ENCODE data around the gene TCF12.
"Not testable (repeated sequence)": the region's sequence is repeated elsewhere in the genome, so short reads cannot be mapped to it uniquely, and the experiment has no call there.

The TCF12 gene

GRCh38 chr15:57160823-57161560 lies 242.5 kb downstream of the TCF12 start:
- no peaks in the 10 kb centered on the region for H3K27me3 ChIP-seq (replicated peaks; ENCODE audit: control insufficient read depth, insufficient read depth, low read length, poor library complexity, severe bottlenecking)
- H3K4me3 ChIP-seq (ENCODE audit: insufficient read depth, low read depth, low read length, poor library complexity, severe bottlenecking): no peak overlapping the region
- DNase-seq: no peak
- H3K9me3 ChIP-seq (ENCODE audit: control insufficient read depth, low read length): no peaks in the 10 kb centered on the region
- no peaks in the 10 kb centered on the region for H3K36me3 ChIP-seq (ENCODE audit: control insufficient read depth, insufficient read depth, low read length)
- no peak overlapping the region for H3K27ac ChIP-seq (ENCODE audit: insufficient read depth, low read length, poor library complexity, severe bottlenecking)
- H3K4me1 ChIP-seq (ENCODE audit: control insufficient read depth, insufficient read depth, low read length, poor library complexity, severe bottlenecking): no peaks in the 10 kb centered on the region

DNA sequence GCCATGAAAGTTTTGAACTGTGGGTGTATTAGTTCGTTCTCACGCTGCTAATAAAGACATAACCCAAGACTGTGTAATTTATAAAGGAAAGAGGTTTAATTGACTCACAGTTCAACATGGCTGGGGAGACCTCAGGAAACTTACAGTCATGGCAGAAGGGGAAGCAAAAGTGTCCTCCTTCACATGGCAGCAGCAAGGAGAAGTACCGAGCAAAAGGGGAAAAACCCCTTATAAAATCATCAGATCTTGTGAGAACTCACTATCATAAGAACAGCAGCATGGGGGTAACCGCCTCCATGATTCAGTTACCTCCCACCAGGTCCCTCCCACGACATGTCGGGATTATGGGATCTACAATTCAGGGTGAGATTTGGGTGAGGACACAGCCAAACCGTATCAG lies 245.8 kb downstream of the TCF12 start:
- H3K27ac ChIP-seq (ENCODE audit: insufficient read depth, low read length, poor library complexity, severe bottlenecking); H3K4me1 ChIP-seq (ENCODE audit: control insufficient read depth, insufficient read depth, low read length, poor library complexity, severe bottlenecking); H3K4me3 ChIP-seq (ENCODE audit: insufficient read depth, low read depth, low read length, poor library complexity, severe bottlenecking); H3K9me3 ChIP-seq (ENCODE audit: control insufficient read depth, low read length); H3K27me3 ChIP-seq (replicated peaks; ENCODE audit: control insufficient read depth, insufficient read depth, low read length, poor library complexity, severe bottlenecking); DNase-seq: not testable (repeated sequence)
- peaks cover 11% of the 10 kb centered on the region for H3K36me3 ChIP-seq (ENCODE audit: control insufficient read depth, insufficient read depth, low read length)

- DNase-seq: no peak
- Histone ChIP-seq H3K9me3 (ENCODE audit: control insufficient read depth, low read length) (no peaks in the 10 kb centered on the region), H3K36me3 (ENCODE audit: control insufficient read depth, insufficient read depth, low read length) (peaks cover 11% of the 10 kb centered on the region), H3K4me3 (ENCODE audit: insufficient read depth, low read depth, low read length, poor library complexity, severe bottlenecking) (no peak overlapping the region), H3K27me3 (replicated peaks; ENCODE audit: control insufficient read depth, insufficient read depth, low read length, poor library complexity, severe bottlenecking) (no peaks in the 10 kb centered on the region), H3K4me1 (ENCODE audit: control insufficient read depth, insufficient read depth, low read length, poor library complexity, severe bottlenecking) (no peaks in the 10 kb centered on the region), H3K27ac (ENCODE audit: insufficient read depth, low read length, poor library complexity, severe bottlenecking) (no peak overlapping the region)
Measured at GRCh38 chr15:57165992-57166391, 247.5 kb downstream of the TCF12 start.

DNA sequence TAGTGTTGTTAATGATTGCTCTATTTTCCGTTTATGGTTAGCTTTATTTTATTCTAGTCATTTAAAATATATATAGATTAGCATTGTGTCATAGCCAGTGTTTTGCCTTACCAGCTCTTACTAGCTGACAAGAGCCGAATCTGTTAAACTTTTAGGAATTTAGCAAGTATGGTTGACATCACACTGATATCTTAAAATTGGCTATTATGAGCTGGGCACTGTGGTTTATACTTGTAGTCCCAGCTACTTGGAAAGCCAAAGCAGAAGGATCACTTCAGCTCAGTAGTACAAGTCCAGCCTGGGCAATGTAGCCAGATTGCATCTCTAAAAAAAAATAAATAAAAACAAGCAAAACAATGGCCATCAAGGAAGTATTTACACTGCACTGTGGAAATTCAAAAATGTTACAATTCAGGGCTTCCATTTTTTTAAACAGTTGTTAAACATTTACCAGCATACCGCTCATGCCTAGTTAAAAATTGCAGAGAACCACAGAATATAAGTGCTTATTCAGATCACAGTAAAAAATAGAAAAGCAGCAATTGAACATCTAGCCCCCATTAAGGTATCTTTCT lies 249.5 kb downstream of the TCF12 start:
- Histone ChIP-seq H3K27me3 (replicated peaks; ENCODE audit: control insufficient read depth, insufficient read depth, low read length, poor library complexity, severe bottlenecking) (no peaks in the 10 kb centered on the region), H3K4me3 (ENCODE audit: insufficient read depth, low read depth, low read length, poor library complexity, severe bottlenecking) (no peak overlapping the region), H3K9me3 (ENCODE audit: control insufficient read depth, low read length) (no peaks in the 10 kb centered on the region), H3K27ac (ENCODE audit: insufficient read depth, low read length, poor library complexity, severe bottlenecking) (no peak overlapping the region), H3K4me1 (ENCODE audit: control insufficient read depth, insufficient read depth, low read length, poor library complexity, severe bottlenecking) (no peaks in the 10 kb centered on the region), H3K36me3 (ENCODE audit: control insufficient read depth, insufficient read depth, low read length) (peaks cover 11% of the 10 kb centered on the region)
- no peak for DNase-seq

DNA sequence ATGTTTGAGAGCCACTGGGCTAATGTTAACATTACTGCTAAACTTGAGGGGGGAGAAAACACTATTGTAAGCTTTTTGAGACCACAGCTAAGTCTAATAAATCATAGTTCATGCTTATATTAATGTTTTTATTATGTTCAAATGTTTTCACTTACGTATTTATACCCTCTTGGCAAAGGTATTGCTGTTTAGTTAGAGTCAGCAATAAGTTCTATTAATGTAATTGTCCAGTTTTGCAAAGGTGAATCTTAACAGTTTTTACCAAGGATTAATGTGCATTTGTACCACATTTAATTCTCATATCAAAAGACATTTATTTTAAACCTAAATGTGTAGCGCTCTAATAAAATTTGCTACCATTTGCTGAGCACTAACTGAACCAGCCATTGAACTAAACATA lies 251.2 kb downstream of the TCF12 start:
- H3K9me3 ChIP-seq (ENCODE audit: control insufficient read depth, low read length): no peaks in the 10 kb centered on the region
- no peaks in the 10 kb centered on the region for H3K4me1 ChIP-seq (ENCODE audit: control insufficient read depth, insufficient read depth, low read length, poor library complexity, severe bottlenecking)
- H3K27me3 ChIP-seq (replicated peaks; ENCODE audit: control insufficient read depth, insufficient read depth, low read length, poor library complexity, severe bottlenecking): no peaks in the 10 kb centered on the region
- H3K4me3 ChIP-seq (ENCODE audit: insufficient read depth, low read depth, low read length, poor library complexity, severe bottlenecking): no peak overlapping the region
- DNase-seq: no peak
- H3K36me3 ChIP-seq (ENCODE audit: control insufficient read depth, insufficient read depth, low read length): peaks cover 11% of the 10 kb centered on the region
- H3K27ac ChIP-seq (ENCODE audit: insufficient read depth, low read length, poor library complexity, severe bottlenecking): no peak overlapping the region

GRCh38 chr15:57171426-57171825 lies 253.0 kb downstream of the TCF12 start:
- DNase-seq: no peak
- Histone ChIP-seq H3K9me3 (ENCODE audit: control insufficient read depth, low read length) (no peaks in the 10 kb centered on the region), H3K27ac (ENCODE audit: insufficient read depth, low read length, poor library complexity, severe bottlenecking) (no peak overlapping the region), H3K4me3 (ENCODE audit: insufficient read depth, low read depth, low read length, poor library complexity, severe bottlenecking) (no peak overlapping the region), H3K27me3 (replicated peaks; ENCODE audit: control insufficient read depth, insufficient read depth, low read length, poor library complexity, severe bottlenecking) (no peaks in the 10 kb centered on the region), H3K4me1 (ENCODE audit: control insufficient read depth, insufficient read depth, low read length, poor library complexity, severe bottlenecking) (no peaks in the 10 kb centered on the region), H3K36me3 (ENCODE audit: control insufficient read depth, insufficient read depth, low read length) (peaks cover 11% of the 10 kb centered on the region)

GRCh38 chr15:57172925-57173324 lies 254.5 kb downstream of the TCF12 start:
- no peak for DNase-seq
- H3K36me3 ChIP-seq (ENCODE audit: control insufficient read depth, insufficient read depth, low read length): no peaks in the 10 kb centered on the region
- H3K27me3 ChIP-seq (replicated peaks; ENCODE audit: control insufficient read depth, insufficient read depth, low read length, poor library complexity, severe bottlenecking): no peaks in the 10 kb centered on the region
- no peaks in the 10 kb centered on the region for H3K4me1 ChIP-seq (ENCODE audit: control insufficient read depth, insufficient read depth, low read length, poor library complexity, severe bottlenecking)
- H3K9me3 ChIP-seq (ENCODE audit: control insufficient read depth, low read length): no peaks in the 10 kb centered on the region
- H3K4me3 ChIP-seq (ENCODE audit: insufficient read depth, low read depth, low read length, poor library complexity, severe bottlenecking): no peak overlapping the region
- no peak overlapping the region for H3K27ac ChIP-seq (ENCODE audit: insufficient read depth, low read length, poor library complexity, severe bottlenecking)

DNA sequence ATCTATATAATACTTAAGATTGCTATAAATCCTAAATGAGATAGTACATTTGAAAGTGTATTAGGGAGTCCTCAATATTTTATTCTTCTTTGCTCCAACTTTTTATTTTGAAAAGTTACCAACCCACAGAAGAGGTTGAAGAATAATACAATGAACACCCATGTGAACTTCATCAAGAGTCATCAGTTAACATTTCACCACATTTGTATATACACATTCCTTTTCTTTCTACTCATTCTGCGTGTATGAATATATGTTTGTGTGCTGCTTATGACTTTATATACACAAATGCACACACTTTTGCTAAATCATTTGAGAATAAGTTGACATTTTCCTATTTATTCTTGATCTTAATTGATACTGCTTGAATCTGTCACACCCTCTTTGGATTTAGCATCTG lies 264.6 kb downstream of the TCF12 start:
- no peaks in the 10 kb centered on the region for H3K27me3 ChIP-seq (replicated peaks; ENCODE audit: control insufficient read depth, insufficient read depth, low read length, poor library complexity, severe bottlenecking)
- H3K9me3 ChIP-seq (ENCODE audit: control insufficient read depth, low read length): no peaks in the 10 kb centered on the region
- no peaks in the 10 kb centered on the region for H3K4me1 ChIP-seq (ENCODE audit: control insufficient read depth, insufficient read depth, low read length, poor library complexity, severe bottlenecking)
- H3K4me3 ChIP-seq (ENCODE audit: insufficient read depth, low read depth, low read length, poor library complexity, severe bottlenecking): no peak overlapping the region
- H3K36me3 ChIP-seq (ENCODE audit: control insufficient read depth, insufficient read depth, low read length): no peaks in the 10 kb centered on the region
- no peak for DNase-seq
- no peak overlapping the region for H3K27ac ChIP-seq (ENCODE audit: insufficient read depth, low read length, poor library complexity, severe bottlenecking)

- no peaks in the 10 kb centered on the region for H3K27me3 ChIP-seq (replicated peaks; ENCODE audit: control insufficient read depth, insufficient read depth, low read length, poor library complexity, severe bottlenecking)
- H3K36me3 ChIP-seq (ENCODE audit: control insufficient read depth, insufficient read depth, low read length): no peaks in the 10 kb centered on the region
- H3K9me3 ChIP-seq (ENCODE audit: control insufficient read depth, low read length): no peaks in the 10 kb centered on the region
- no peak for DNase-seq
- no peak overlapping the region for H3K4me3 ChIP-seq (ENCODE audit: insufficient read depth, low read depth, low read length, poor library complexity, severe bottlenecking)
- no peaks in the 10 kb centered on the region for H3K4me1 ChIP-seq (ENCODE audit: control insufficient read depth, insufficient read depth, low read length, poor library complexity, severe bottlenecking)
- no peak overlapping the region for H3K27ac ChIP-seq (ENCODE audit: insufficient read depth, low read length, poor library complexity, severe bottlenecking)
Measured at GRCh38 chr15:57183614-57184344, 265.3 kb downstream of the TCF12 start.

GRCh38 chr15:57184502-57184901 lies 266.1 kb downstream of the TCF12 start:
- H3K4me1 ChIP-seq (ENCODE audit: control insufficient read depth, insufficient read depth, low read length, poor library complexity, severe bottlenecking): no peaks in the 10 kb centered on the region
- H3K27ac ChIP-seq (ENCODE audit: insufficient read depth, low read length, poor library complexity, severe bottlenecking): no peak overlapping the region
- H3K4me3 ChIP-seq (ENCODE audit: insufficient read depth, low read depth, low read length, poor library complexity, severe bottlenecking): no peak overlapping the region
- H3K9me3 ChIP-seq (ENCODE audit: control insufficient read depth, low read length): no peaks in the 10 kb centered on the region
- no peak for DNase-seq
- H3K27me3 ChIP-seq (replicated peaks; ENCODE audit: control insufficient read depth, insufficient read depth, low read length, poor library complexity, severe bottlenecking): no peaks in the 10 kb centered on the region
- no peaks in the 10 kb centered on the region for H3K36me3 ChIP-seq (ENCODE audit: control insufficient read depth, insufficient read depth, low read length)
